HepG2 (cell line): ENCODE data around the gene TMED6. TPM values are rescaled to one million over a fixed set of nuclear protein-coding genes. Genes with fewer than 3 reads are reported as not detected.
A peak's percentile ranks its signal among the peaks of the same experiment; 100 is the strongest.

Experiments used
- ATF7-NPFF ChIP-seq: sonication (generic); formaldehyde crosslinking; IDR thresholded peaks from 2 replicates; pipeline ENCODE4 v1.8.1; 2023; ENCODE audit warnings: mild to moderate bottlenecking, low read depth, missing genetic modification reagents, moderate library complexity
- FIP1L1 ChIP-seq: fragments of 200-400 bp; formaldehyde crosslinking; IDR thresholded peaks from 2 replicates; pipeline ENCODE4 v1.6.1; 2018; ENCODE audit warnings: low read depth, mild to moderate bottlenecking, low read length, moderate library complexity, borderline replicate concordance; ENCODE audit not compliant: insufficient read depth
- FLYWCH1 ChIP-seq: sonication (generic); formaldehyde crosslinking; IDR thresholded peaks from 2 replicates; pipeline ENCODE4 v1.8.1; 2023; ENCODE audit warnings: mild to moderate bottlenecking, missing genetic modification reagents
- GATAD1 ChIP-seq: IDR thresholded peaks from 2 replicates; pipeline ENCODE4 v1.6.1; 2016; ENCODE audit warnings: missing genetic modification reagents, missing compliant biosample characterization
- GATAD2A ChIP-seq: IDR thresholded peaks from 2 replicates; pipeline ENCODE4 v1.6.1; 2016
- HNF4A ChIP-seq: sonication (generic); formaldehyde crosslinking; IDR thresholded peaks from 2 replicates; pipeline ENCODE4 v1.4.0; 2020; ENCODE audit warnings: missing genetic modification reagents
- MED13 ChIP-seq: sonication (generic); formaldehyde crosslinking; IDR thresholded peaks from 2 replicates; pipeline ENCODE4 v1.5.0; 2020; ENCODE audit warnings: missing genetic modification reagents
- MED8 ChIP-seq: sonication (generic); formaldehyde crosslinking; IDR thresholded peaks from 2 replicates; pipeline ENCODE4 v1.8.1; 2023; ENCODE audit warnings: mild to moderate bottlenecking, missing genetic modification reagents; ENCODE audit not compliant: insufficient replicate concordance
- MTF2 ChIP-seq: sonication (generic); formaldehyde crosslinking; IDR thresholded peaks from 2 replicates; pipeline ENCODE4 v1.5.0; 2020; ENCODE audit warnings: missing genetic modification reagents, borderline replicate concordance
- NAIF1 ChIP-seq: sonication (generic); formaldehyde crosslinking; IDR thresholded peaks from 2 replicates; pipeline ENCODE4 v1.5.0; 2020; ENCODE audit warnings: mild to moderate bottlenecking, missing genetic modification reagents, borderline replicate concordance
- PHF21A ChIP-seq: sonication (generic); formaldehyde crosslinking; IDR thresholded peaks from 2 replicates; pipeline ENCODE4 v1.5.0; 2020; ENCODE audit warnings: mild to moderate bottlenecking, missing genetic modification reagents
- POLR2AphosphoS5 ChIP-seq: IDR thresholded peaks from 2 replicates; pipeline ENCODE4 v1.6.1; 2012; ENCODE audit warnings: low read depth, low read length
- SIN3A ChIP-seq: IDR thresholded peaks from 2 replicates; pipeline ENCODE4 v1.6.1; 2011; ENCODE audit warnings: low read depth, mild to moderate bottlenecking, control low read depth, low read length, borderline replicate concordance
- SKI ChIP-seq: fragments of 450-650 bp; IDR thresholded peaks from one replicate; pipeline ENCODE4 v1.6.1; 2018; ENCODE audit warnings: mild to moderate bottlenecking; ENCODE audit not compliant: partially characterized antibody
- TBX2 ChIP-seq: sonication (generic); formaldehyde crosslinking; IDR thresholded peaks from 2 replicates; pipeline ENCODE4 v1.5.0; 2020; ENCODE audit warnings: missing genetic modification reagents, mild to moderate bottlenecking, borderline replicate concordance
- ZBTB1 ChIP-seq: sonication (generic); formaldehyde crosslinking; IDR thresholded peaks from 2 replicates; pipeline ENCODE4 v1.4.0; 2020; ENCODE audit warnings: missing genetic modification reagents, borderline replicate concordance
- ZEB1 ChIP-seq: IDR thresholded peaks from 2 replicates; pipeline ENCODE4 v1.6.1; 2012; ENCODE audit warnings: mild to moderate bottlenecking, low read depth, inconsistent platforms; ENCODE audit not compliant: insufficient replicate concordance
- ZNF30 ChIP-seq: sonication (generic); formaldehyde crosslinking; IDR thresholded peaks from 2 replicates; pipeline ENCODE4 v1.5.0; 2020; ENCODE audit warnings: mild to moderate bottlenecking, missing genetic modification reagents
- ZNF326 ChIP-seq: sonication (generic); formaldehyde crosslinking; IDR thresholded peaks from 2 replicates; pipeline ENCODE4 v1.4.0; 2020; ENCODE audit warnings: missing genetic modification reagents, borderline replicate concordance
- ZNF563 ChIP-seq: sonication (generic); formaldehyde crosslinking; IDR thresholded peaks from 2 replicates; pipeline ENCODE4 v1.8.0; 2022; ENCODE audit warnings: mild to moderate bottlenecking, moderate library complexity, missing genetic modification reagents
- ZNF619 ChIP-seq: sonication (generic); formaldehyde crosslinking; IDR thresholded peaks from 2 replicates; pipeline ENCODE4 v1.4.0; 2020; ENCODE audit warnings: mild to moderate bottlenecking, missing genetic modification reagents
- polyA plus RNA-seq, 8 experiments: library from polyadenylated mRNA; depleted of rRNA in 3 of 8; stranded (reverse) in 7 of 8; unstranded in 1 of 8; fragments of >200 nt; fragmentation: Illumina TruSeq in 4 of 8; extraction: Trizol in 4 of 8; gene quantifications; 2 replicates each; pipeline versions ENCODE4 v1.2.1 to v1.2.3, GENCODE V29; 2011 to 2016; ENCODE audit warnings: low read depth in 4 of 8, missing spikeins in 1 of 8, mixed read lengths in 1 of 8; ENCODE audit not compliant: insufficient read depth in 1 of 8
- total RNA-seq, 5 experiments: library from RNA; depleted of rRNA; stranded (reverse); fragments of >200 nt; fragmentation: Illumina TruSeq; extraction: Trizol; gene quantifications; 2 replicates each; pipeline ENCODE4 v1.2.3, GENCODE V29; 2016; ENCODE audit warnings: low read depth in 1 of 5
- TF ChIP-seq, protein P1 (sequence below): sonication (generic); formaldehyde crosslinking; IDR thresholded peaks from 2 replicates; pipeline ENCODE4 v1.4.0; 2020; ENCODE audit warnings: mild to moderate bottlenecking, missing genetic modification reagents
- TF ChIP-seq, protein P2 (sequence below): sonication (generic); formaldehyde crosslinking; IDR thresholded peaks from 2 replicates; pipeline ENCODE4 v1.4.0; 2020; ENCODE audit warnings: missing genetic modification reagents
- TF ChIP-seq, protein P3 (sequence below): sonication (generic); formaldehyde crosslinking; IDR thresholded peaks from 2 replicates; pipeline ENCODE4 v1.4.0; 2020; ENCODE audit warnings: missing genetic modification reagents

The TMED6 gene
- total and polyA plus RNA-seq, 2 of the 13 experiments (the other 11 are each of a cell fraction or from before 2014, with no cell fraction given) = 9.8 to 14.4 TPM

DNA sequence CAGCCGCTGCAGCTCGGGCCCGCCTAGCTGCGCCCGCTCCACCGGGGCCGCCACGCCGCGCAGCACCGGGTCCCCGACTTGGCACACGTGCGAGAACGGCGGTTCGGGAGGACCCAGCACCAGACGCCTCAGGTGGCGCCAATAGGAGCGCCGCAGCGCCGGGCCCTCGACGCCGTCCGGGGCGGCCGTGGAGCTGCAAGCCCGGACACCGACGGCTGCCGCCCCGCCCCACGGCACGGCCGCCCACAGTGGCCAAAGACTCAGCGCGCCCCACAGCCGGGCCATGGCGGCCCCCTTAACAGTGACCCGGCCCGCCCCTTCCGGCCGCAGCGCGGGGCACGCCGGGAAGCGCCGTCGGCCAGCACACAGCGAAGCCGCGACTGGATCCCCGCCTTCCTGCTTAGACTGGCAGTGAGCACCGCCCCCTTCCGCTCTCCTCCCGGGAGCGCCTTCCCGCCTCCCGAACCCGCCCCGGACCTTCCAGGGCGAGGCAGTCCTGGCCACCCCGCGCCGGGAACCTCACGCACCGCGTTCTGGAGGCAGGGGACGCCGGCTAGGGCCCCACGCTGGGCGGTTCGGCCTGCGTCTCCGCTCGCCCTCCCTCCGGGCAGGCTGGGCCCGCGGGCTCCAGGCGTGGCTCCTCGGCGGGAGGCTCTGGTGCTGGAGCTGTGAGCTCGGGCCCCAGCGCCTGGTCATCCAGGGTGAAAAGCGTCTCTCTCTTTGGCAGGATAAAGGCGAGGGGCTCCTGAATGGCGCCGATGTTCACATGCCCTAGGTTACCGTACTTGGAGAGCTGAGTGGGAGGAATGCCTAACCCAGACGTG is 21.1 kb downstream of the TMED6 start, which contains the start of gene PDF (continued):
- TF ChIP-seq MED8 (CRISPR knock-in tag) = peak; percentile 92
- TF ChIP-seq ZNF619 (CRISPR knock-in tag) = peak; percentile 89; the same call in 1 of the 2 replicates
- TF ChIP-seq PHF21A (CRISPR knock-in tag) = peak; percentile 29; the same call in 1 of the 2 replicates
- TF ChIP-seq FIP1L1 = 0 out of 2 replicates have a peak, but pooled peaks have one; percentile 20
- peak; percentile 43; the same call in 1 of the 2 replicates for TF ChIP-seq GATAD2A (CRISPR knock-in tag)
- TF ChIP-seq MED13 (CRISPR knock-in tag) = peak; percentile 92
- TF ChIP-seq ZBTB1 (CRISPR knock-in tag) = 0 out of 2 replicates have a peak, but pooled peaks have one; percentile 15
- no peak for TF ChIP-seq FLYWCH1 (CRISPR knock-in tag)
- TF ChIP-seq POLR2AphosphoS5 = peak; percentile 93
- peak; percentile 48; the same call in 1 of the 2 replicates for TF ChIP-seq HNF4A (CRISPR knock-in tag)
- peak; percentile 77 for TF ChIP-seq SKI
- TF ChIP-seq MTF2 (CRISPR knock-in tag) = no peak
- peak; percentile 87 for TF ChIP-seq TBX2 (CRISPR knock-in tag)
- TF ChIP-seq ZNF563 (CRISPR knock-in tag) = peak; percentile 90; the same call in 1 of the 2 replicates
- TF ChIP-seq ZNF30 (CRISPR knock-in tag) = no peak
- TF ChIP-seq, protein P1, sequence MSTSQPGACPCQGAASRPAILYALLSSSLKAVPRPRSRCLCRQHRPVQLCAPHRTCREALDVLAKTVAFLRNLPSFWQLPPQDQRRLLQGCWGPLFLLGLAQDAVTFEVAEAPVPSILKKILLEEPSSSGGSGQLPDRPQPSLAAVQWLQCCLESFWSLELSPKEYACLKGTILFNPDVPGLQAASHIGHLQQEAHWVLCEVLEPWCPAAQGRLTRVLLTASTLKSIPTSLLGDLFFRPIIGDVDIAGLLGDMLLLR (CRISPR knock-in tag) = peak; percentile 66; the same call in 1 of the 2 replicates
- TF ChIP-seq ATF7-NPFF (CRISPR knock-in tag) = peak; percentile 93
- TF ChIP-seq, protein P2, sequence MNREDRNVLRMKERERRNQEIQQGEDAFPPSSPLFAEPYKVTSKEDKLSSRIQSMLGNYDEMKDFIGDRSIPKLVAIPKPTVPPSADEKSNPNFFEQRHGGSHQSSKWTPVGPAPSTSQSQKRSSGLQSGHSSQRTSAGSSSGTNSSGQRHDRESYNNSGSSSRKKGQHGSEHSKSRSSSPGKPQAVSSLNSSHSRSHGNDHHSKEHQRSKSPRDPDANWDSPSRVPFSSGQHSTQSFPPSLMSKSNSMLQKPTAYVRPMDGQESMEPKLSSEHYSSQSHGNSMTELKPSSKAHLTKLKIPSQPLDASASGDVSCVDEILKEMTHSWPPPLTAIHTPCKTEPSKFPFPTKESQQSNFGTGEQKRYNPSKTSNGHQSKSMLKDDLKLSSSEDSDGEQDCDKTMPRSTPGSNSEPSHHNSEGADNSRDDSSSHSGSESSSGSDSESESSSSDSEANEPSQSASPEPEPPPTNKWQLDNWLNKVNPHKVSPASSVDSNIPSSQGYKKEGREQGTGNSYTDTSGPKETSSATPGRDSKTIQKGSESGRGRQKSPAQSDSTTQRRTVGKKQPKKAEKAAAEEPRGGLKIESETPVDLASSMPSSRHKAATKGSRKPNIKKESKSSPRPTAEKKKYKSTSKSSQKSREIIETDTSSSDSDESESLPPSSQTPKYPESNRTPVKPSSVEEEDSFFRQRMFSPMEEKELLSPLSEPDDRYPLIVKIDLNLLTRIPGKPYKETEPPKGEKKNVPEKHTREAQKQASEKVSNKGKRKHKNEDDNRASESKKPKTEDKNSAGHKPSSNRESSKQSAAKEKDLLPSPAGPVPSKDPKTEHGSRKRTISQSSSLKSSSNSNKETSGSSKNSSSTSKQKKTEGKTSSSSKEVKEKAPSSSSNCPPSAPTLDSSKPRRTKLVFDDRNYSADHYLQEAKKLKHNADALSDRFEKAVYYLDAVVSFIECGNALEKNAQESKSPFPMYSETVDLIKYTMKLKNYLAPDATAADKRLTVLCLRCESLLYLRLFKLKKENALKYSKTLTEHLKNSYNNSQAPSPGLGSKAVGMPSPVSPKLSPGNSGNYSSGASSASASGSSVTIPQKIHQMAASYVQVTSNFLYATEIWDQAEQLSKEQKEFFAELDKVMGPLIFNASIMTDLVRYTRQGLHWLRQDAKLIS = no peak
- peak; percentile 43 for TF ChIP-seq ZEB1
- no peak for TF ChIP-seq ZNF326
- TF ChIP-seq GATAD1 (CRISPR knock-in tag) = peak; percentile 92
- TF ChIP-seq, protein P3, sequence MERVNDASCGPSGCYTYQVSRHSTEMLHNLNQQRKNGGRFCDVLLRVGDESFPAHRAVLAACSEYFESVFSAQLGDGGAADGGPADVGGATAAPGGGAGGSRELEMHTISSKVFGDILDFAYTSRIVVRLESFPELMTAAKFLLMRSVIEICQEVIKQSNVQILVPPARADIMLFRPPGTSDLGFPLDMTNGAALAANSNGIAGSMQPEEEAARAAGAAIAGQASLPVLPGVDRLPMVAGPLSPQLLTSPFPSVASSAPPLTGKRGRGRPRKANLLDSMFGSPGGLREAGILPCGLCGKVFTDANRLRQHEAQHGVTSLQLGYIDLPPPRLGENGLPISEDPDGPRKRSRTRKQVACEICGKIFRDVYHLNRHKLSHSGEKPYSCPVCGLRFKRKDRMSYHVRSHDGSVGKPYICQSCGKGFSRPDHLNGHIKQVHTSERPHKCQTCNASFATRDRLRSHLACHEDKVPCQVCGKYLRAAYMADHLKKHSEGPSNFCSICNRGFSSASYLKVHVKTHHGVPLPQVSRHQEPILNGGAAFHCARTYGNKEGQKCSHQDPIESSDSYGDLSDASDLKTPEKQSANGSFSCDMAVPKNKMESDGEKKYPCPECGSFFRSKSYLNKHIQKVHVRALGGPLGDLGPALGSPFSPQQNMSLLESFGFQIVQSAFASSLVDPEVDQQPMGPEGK (CRISPR knock-in tag) = peak; percentile 72
- peak; percentile 96 for TF ChIP-seq SIN3A
- no peak for TF ChIP-seq NAIF1 (CRISPR knock-in tag)
